Measurements from ENCODE around the gene LMAN2L.

GRCh38 chr2:96701636-96702035, 38.2 kb downstream of the LMAN2L start:
- TF ChIP-seq CTCF (conservative IDR thresholded peaks at IDR 0.05 in 1 of 2, IDR thresholded peaks at IDR 0.05 in 1 of 2; ENCODE audit: low read depth in 1 of 2, low read length in 2 of 2) (no peak), EZH2 (IDR thresholded peaks at IDR 0.05; ENCODE audit: low read length, missing control alignments) (no peak)
